SK-N-MC (cell line): ENCODE measurements around the gene FOXN4.

ENCODE experiments used
- EZH2 ChIP-seq: fragments of 200-600 bp; sonication (generic); IDR thresholded peaks from one replicate; pipeline ENCODE4 v1.6.1; 2017; ENCODE audit warnings: antibody characterized with exemption
- POLR2AphosphoS5 ChIP-seq: IDR thresholded peaks from 2 replicates; pipeline ENCODE4 v1.6.1; 2012; ENCODE audit warnings: mild to moderate bottlenecking, low read depth, low read length, borderline replicate concordance

- no peak for TF ChIP-seq POLR2AphosphoS5
- TF ChIP-seq EZH2: no peak
Observed at GRCh38 chr12:109287811-109288469, 21.1 kb downstream of the FOXN4 start.
